HG02798 (cell line): ENCODE measurements around the gene CCAR1.
A peak's percentile ranks its signal among the peaks of the same experiment; 100 is the strongest.
"Not testable (repeated sequence)": the region's sequence is repeated elsewhere in the genome, so short reads cannot be mapped to it uniquely, and the experiment has no call there.

Source experiments
- ATAC-seq: cut with Tn5 transposase; IDR thresholded peaks from one replicate; pipeline ENCODE4 v1.9.1; 2021; ENCODE audit warnings: mild to moderate bottlenecking; ENCODE audit not compliant: unreplicated experiment, poor library complexity

Gene CCAR1, protein sequence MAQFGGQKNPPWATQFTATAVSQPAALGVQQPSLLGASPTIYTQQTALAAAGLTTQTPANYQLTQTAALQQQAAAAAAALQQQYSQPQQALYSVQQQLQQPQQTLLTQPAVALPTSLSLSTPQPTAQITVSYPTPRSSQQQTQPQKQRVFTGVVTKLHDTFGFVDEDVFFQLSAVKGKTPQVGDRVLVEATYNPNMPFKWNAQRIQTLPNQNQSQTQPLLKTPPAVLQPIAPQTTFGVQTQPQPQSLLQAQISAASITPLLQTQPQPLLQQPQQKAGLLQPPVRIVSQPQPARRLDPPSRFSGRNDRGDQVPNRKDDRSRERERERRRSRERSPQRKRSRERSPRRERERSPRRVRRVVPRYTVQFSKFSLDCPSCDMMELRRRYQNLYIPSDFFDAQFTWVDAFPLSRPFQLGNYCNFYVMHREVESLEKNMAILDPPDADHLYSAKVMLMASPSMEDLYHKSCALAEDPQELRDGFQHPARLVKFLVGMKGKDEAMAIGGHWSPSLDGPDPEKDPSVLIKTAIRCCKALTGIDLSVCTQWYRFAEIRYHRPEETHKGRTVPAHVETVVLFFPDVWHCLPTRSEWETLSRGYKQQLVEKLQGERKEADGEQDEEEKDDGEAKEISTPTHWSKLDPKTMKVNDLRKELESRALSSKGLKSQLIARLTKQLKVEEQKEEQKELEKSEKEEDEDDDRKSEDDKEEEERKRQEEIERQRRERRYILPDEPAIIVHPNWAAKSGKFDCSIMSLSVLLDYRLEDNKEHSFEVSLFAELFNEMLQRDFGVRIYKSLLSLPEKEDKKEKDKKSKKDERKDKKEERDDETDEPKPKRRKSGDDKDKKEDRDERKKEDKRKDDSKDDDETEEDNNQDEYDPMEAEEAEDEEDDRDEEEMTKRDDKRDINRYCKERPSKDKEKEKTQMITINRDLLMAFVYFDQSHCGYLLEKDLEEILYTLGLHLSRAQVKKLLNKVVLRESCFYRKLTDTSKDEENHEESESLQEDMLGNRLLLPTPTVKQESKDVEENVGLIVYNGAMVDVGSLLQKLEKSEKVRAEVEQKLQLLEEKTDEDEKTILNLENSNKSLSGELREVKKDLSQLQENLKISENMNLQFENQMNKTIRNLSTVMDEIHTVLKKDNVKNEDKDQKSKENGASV

DNA sequence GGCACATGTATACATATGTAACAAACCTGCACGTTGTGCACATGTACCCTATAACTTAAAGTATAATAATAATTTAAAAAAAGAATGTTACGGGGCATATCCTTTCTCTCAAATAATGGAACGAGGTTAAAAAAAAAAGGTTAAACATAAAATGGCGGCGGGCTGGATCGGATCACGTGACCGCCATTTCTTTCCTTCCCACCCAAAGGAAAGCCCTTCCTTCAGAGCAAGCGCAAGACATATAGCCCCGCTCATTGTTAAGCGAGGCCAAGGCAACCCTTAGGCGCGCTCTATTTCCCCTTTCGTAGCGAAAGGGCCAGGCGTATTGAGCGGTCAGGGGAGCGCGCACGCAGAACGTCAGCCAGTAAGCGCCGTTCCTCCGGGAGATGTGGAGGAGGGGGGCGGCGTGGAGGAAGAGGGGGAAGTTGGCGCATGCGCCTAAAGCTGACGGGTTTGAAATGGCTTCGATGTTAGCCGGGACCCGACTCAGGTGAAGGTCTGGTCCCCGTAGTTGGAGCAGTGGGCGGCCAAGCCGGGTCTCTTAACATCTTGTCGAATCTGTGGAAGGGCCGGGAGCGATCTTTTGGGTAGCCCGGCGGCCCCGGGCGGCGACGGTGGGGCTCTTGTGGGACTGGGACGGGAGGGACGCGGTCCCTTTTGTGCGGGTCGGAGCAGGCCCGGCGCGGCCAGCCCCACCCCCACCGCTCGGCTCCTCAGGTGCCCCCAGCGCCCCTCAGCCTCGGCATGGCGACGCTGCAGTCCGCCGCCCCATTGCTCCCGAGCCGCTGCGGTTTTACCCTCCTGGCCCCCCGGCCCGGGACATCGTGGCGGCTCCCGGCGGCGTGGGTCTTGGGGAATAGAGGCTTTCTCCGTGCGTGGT, at the start of gene CCAR1:
Gene CCAR1, plus strand, starts transcription at position 447 of the 880 bp plus-strand sequence. CDS start 1,266 bp downstream, outside the sequence.
- ATAC-seq = peak; percentile 99

DNA sequence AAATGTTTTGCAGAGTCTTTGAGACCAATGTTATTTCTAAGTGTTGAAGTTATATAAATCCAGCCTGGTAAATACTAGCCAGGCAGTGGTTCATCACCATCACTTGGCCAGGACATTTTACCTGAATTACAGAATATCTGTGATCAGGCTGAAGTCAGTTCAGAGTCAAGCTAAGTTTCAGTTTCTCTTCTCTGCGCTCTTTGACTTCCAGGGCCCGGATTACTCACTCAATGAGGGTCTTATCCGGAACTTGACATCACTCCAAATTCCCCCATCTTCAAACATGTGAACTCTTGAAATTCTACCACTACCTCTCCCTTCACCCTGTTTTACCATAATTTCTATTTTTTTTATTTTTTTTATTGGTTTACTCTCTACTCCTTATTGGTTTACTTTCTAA, 36.6 kb upstream of the CCAR1 start:
- peak; percentile 74 for ATAC-seq

DNA sequence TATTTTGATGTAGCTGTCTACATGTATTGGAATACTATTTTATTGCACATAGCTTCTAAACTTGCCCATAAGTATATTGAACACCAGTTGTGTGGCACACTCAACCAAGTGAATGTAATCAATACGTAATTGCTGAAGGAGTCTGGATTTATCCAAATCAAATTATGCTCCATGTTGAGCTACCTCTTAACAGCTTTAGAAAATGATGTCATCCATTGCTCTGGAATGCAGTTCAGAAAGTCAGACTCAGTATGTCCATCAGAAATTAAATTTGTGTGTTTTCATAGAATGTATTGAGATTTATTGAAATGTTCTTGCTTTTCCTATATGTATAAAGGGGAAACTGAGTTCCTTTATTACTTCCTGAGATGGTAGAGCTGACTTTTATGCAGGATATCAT, 25.0 kb upstream of the CCAR1 start:
- ATAC-seq = no peak

DNA sequence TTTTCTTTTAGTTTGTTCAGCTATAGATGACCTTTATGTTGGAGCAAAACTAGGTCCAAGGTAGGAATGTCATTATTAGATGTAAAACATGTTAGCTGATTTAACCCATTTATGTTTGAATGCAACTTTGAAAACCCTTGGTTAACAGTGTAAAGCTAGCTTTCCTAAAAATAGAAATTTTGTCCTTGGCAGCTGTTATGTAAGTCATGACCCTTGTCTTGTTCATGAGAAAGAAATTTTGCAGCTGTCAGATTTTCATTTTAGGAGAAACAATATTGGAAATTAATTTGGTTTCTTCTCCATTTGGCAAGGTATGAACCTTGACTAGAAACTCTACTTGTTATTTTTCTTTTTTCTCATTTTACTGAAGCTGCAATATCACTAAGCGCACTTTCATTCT, 23.9 kb upstream of the CCAR1 start:
- no peak for ATAC-seq

DNA sequence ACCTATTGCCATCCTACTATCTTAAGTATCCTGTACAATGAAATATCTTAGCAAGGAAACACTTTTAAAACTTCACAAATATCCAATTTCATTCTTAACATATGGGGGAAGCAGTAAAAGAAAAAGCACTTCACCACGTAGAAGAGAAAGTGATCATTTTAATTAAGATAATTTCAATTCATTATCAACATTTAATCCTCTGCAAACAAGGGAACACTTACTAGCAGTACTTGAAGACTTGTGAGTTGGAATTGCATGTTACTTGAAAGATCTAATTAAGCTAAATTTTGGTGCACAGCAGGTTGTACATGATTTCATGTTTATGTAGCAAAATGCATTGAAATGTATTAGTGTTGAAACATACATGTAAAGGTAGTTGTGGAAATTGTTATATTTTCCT, 20.8 kb upstream of the CCAR1 start:
- no peak for ATAC-seq

DNA sequence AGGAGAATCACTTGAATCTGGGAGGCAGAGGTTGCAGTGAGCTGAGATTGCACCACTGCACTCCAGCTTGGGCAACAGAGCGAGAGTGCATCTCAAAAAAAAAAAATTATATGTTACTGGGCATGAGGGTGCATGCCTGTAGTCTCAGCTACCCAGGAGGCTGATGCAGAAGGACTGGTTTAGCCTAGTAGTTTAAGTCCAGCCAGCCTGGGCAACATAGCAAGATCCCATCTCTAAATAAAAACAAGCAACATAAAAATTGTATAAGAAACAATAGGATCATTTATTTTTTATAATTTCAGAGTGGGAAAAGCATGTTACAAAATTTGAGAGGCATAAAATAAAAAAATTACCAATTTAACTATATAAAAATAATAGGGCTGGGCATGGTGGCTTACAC, 15.5 kb upstream of the CCAR1 start:
- no peak for ATAC-seq

DNA sequence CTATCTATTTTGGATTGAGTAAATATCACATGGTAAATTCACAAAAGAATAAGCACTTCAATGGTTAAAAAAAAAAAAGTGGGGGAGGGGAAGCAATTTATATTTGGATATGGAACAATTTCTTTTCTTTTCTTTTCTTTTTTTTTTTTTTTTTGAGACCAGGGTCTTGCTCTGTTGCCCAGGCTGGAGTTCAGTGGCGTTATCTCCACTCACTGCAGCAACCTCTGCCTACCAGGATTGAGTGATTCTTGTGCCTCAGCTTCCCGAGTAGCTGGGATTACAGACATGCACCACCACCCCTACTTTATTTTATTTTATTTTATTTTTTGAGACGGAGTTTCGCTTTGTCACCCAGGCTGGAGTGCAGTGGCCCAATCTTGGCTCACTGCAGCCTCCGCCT, 12.1 kb upstream of the CCAR1 start:
- ATAC-seq = not testable (repeated sequence)

DNA sequence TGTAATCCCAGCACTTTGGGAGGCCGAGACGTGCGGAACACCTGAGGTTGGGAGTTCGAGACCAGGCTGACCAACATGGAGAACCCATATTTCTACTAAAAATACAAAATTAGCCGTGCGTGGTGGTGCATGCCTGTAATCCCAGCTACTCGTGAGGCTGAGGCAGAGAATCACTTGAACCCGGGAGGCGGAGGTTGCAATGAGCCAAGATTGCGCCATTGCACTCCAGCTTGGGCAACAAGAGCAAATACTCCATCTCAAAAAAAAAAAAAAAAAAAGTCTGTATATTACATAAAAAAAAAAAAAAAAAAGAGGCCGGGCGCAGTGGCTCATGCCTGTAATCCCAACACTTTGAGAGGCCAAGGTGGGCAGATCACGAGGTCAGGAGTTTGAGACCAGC, 8.0 kb upstream of the CCAR1 start:
- ATAC-seq = not testable (repeated sequence)

DNA sequence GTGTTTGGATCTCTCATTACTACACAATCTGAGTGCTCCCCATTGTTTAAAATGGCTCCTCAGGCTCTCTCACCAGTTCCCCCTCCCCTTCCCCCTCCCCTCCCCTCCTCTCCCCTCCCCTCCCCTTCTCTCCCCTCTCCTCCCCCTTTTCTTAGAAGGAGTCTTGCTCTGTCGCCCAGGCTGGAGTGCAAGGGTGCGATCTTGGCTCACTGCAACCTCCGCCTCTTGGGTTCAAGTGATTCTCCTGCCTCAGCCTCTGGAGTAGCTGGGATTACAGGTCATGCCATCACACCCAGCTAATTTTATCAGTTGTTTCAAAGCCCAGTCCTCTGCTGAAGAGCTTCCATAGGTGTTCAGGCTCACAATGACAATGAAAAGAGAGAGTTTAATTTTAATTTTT, 3.6 kb upstream of the CCAR1 start:
- no peak for ATAC-seq

DNA sequence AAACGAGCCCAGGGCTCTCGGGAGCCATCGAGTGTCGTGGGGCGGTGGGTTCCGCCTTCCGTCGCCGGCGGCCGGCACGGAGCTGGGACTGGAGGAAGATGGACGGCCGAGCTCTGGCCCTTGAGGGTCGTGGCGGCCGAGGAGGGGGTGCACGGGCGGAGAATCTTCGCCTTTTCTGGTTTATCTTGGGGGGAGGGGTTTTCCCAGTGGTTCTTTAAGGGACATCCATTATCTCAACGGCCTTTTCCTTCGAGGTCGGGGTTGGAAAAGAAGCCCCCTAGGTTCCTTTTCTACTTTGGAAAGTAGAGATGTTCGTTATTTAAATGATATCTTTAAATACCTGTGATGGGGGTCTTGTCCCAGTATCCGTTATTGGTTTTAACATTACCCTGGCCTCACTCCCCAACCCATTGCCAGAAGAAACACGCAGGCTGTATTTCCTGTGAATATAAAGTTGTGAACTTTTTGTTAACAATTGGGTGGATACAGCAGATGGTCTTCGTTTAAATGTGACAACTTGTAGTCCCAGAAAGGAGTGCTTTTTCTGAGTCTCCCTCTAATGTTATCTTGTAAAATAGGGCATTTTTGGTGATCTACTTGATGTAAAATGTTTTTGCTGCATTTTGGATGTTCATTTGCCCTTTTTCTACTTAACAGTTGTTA, 765 bp downstream of the CCAR1 start:
- ATAC-seq = no peak

DNA sequence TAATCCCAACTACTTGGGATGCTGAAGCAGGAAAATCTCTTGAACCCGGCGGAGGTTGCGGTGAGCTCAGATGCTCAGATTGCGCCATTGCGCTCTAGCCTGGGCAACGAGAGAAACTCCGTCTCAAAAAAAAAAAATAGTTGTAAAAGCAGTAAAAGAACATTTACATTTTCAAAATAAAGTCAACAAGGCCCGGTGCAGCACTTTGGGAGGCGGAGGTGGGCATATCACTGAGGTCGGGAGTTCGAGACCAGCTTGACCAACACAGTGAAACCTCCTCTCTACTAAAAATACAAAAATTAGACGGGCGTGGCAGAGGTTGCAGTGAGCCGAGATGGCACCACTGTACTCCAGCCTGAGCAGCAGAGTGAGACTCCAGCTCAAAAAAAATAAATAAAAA, 4.0 kb downstream of the CCAR1 start:
- ATAC-seq = no peak

DNA sequence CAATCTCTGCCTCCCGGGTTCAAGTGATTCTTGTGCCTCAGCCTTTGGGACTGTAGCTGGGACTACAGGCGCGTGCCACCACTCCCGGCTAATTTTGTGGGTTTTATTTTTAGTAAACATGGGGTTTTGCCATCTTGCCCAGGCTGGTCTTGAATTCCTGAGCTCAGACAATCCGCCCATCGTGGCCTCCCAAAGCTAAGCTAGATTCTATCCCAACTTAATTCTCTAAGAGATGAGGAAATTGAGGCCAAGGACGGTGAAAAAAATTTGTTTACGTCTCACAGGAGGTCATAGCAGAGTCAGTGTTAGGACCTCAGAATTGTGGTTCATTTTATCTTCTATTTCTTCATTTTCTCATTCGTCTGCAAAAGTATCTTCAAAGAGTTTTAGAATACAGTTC, 6.1 kb downstream of the CCAR1 start:
- ATAC-seq = no peak

DNA sequence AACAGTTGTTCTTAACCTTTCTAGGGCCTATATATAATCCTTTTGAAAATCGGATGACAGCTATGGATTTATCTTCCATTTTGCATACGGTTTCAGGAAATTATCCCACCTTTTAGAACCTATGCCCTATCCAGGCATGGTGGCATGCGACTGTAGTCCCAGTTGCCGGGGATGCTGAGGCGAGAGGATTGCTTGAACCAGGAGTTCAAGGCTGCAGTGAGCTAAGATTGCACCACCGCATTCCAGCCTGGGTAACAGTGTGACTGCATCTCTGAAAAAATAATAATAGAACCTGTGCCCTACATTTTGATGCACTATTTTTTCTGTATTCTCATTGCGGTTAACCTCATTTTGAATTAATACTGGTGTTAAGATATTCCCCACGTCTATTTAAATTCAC, 11.6 kb downstream of the CCAR1 start:
- ATAC-seq = no peak

DNA sequence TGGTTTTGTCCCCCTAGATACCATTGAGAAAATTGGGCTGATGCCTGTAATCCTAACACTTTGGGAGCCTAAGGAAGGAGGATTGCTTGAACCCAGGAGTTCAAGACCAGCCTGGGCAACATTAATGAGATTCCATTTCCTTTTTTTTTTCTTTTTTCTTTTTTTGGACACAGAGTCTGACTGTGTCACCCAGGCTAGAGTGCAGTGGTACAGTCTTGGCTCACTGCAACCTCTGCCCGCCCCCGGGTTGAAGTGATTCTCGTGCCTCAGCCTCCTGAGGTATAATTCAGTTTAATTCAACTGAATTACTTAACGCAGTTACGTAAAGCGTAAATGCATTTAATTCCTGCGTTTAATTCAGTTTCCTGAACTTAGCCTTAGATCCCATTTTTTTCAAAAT, 13.3 kb downstream of the CCAR1 start:
- no peak for ATAC-seq

DNA sequence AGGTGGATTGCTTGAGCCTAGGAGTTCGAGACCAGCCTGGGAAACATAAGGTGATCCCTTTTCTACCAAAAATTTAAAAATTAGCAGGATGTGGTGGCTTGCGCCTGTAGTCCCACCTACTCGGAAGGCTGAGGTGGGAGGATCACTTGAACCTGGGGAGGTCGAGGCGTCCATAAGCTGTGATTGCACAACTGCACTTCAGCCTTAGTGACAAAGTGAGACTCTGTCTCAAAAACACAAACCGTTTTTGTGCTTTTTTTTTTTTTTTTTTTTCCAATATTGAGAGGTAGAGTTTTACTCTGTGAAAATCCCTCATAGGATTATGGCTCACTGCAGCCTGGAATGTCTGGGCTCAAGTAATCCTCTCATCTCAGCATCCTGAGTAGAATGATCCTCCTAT, 14.1 kb downstream of the CCAR1 start:
- ATAC-seq = no peak

DNA sequence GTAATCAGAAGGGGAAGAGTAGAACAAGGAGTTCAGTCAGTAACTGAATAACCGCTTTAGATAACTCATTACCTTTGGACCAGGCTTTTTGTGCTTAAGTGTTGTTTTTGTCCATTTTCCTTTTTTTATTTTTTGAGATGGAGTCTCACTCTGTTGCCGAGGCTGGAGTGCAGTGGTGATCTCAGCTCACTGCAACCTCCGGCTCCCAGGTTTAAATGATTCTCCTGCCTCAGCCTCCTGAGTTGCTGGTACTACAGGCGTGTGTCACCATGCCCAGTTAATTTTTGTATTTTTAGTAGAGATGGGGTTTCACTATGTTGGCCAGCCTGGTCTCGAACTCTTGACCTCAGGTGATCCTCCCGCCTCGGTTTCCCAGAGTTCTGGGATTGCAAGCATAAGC, 14.7 kb downstream of the CCAR1 start:
- ATAC-seq = not testable (repeated sequence)

DNA sequence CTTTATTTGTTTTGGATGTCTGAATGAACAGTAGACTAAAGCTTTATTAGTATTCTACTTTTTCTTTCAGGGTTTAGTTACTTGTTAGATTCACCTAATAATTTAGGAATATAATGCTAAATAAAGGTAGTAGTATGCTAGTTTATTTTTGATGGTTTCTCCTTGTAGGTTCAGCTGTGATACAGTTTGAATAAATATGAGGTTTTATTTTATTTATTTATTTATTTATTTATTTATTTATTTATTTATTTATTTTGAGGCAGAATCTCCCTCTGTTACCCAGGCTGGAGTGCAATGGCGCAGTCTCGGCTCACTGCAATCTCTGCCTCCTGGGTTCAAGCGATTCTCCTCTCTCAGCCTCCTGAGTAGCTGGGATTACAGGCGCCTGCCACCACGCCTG, 19.6 kb downstream of the CCAR1 start:
- ATAC-seq = not testable (repeated sequence)

DNA sequence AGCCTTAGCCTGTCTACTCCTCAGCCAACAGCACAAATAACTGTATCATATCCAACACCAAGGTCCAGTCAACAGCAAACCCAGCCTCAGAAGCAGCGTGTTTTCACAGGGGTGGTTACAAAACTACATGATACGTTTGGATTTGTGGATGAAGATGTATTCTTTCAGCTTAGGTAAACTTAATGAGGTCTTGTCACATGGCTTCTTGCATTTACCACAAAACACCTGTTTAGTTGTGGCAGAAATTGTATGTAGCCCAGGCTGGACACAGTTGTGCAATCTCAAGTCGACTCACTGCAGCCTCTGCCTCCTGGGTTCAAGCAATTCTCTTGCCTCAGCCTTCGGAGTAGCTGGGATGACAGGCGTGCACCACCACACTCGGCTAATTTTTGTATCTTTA, 21.4 kb downstream of the CCAR1 start:
- ATAC-seq = no peak

DNA sequence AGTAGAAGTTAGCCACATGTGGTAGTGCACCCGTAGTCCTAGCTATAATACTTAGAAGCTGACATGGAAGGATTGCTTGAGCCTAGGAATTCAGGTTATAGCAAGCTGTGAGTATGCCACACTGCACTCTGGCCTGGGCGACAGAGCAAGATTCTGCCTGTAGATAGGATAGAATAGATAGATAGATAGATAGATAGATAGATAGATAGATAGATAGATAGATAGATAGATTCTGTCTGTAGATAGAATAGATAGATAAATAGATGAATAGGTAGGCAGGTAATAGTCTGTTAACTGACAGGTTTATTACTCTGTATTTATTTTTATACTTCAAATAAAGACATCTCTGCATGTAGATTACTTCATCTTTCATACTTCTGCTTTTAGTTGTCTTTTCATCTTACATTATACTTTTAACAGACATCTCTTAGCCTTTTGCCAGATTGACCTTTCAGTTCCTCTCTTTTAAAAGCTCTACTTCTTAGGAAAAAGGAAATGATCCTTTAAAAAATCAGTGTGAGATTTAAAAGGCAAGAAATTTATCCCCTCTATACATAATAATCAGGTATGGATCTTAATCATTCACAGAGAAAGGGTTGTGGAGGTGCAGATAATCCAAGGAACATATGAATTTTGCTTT, 31.8 kb downstream of the CCAR1 start:
- no peak for ATAC-seq
